GM12872 (cell line): ENCODE measurements around the gene MCF2L.

Experiments
- TF ChIP-seq, protein P1 (sequence below): IDR thresholded peaks from 3 replicates; pipeline ENCODE4 v1.5.1; 2011; ENCODE audit warnings: low read depth, mild to moderate bottlenecking, low read length, moderate library complexity; ENCODE audit not compliant: insufficient read depth

MCF2L gene

DNA sequence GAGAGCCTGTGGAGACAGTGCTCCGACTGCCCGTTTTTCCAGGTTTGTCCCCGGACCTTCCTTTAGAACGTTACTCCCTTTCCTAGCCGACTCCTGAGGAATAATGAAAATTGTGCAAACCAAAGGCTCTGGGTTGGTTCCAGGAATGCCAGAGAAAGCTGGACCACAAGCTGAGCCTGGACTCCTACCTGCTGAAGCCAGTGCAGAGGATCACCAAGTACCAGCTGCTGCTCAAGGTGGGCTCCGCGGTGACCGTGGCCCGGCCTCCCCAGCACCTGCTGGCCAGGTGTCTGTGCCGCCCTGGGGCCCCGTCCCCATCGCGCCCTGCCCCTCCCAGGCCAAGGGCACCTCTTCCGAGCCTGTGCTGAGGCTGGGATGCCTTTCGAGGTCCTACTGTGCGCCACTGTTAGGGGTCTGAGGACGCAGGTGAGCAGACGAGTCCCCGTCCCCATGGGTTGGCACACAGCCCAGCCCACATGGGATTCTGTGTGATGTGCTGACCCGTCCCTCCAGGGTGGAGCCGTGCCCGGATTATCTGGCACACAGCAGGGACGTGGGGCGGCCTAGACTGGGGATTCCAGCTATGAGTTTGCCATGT, 116.0 kb downstream of the MCF2L start:
- TF ChIP-seq, protein P1, sequence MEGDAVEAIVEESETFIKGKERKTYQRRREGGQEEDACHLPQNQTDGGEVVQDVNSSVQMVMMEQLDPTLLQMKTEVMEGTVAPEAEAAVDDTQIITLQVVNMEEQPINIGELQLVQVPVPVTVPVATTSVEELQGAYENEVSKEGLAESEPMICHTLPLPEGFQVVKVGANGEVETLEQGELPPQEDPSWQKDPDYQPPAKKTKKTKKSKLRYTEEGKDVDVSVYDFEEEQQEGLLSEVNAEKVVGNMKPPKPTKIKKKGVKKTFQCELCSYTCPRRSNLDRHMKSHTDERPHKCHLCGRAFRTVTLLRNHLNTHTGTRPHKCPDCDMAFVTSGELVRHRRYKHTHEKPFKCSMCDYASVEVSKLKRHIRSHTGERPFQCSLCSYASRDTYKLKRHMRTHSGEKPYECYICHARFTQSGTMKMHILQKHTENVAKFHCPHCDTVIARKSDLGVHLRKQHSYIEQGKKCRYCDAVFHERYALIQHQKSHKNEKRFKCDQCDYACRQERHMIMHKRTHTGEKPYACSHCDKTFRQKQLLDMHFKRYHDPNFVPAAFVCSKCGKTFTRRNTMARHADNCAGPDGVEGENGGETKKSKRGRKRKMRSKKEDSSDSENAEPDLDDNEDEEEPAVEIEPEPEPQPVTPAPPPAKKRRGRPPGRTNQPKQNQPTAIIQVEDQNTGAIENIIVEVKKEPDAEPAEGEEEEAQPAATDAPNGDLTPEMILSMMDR = no peak

DNA sequence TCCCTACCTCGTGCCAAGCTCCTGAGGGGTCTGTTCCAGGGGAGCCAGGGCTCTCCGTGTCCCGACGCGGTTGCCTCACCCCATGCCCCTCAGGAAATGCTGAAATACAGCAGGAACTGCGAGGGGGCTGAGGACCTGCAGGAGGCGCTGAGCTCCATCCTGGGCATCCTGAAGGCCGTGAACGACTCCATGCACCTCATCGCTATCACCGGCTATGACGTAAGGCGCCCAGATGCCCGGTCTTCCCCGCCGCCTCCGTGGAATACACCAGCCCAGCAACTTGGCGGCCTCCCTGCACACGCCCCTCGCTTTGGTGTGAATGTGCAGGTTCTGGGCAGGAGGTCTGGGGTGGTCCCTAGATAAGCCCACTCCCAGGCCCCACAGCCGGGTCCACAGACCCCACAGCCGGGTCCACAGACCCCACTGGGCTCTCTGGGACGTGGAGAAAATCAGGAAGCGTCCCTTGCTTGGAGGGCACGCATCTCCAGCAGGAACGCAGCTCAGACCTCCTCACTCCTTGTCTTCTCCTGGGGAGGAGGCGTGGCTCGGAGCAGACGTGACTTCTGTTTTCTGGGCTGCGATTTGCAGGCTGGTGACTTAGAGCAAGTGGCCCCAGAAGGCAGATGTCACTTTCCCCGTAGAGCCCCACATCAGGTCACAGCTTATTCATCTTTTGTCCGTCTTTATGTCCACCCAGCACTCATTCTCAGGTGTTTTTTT, 117.2 kb downstream of the MCF2L start:
- TF ChIP-seq, protein P1 = no peak

GRCh38 chr13:113086991-113087922, 118.2 kb downstream of the MCF2L start:
- TF ChIP-seq, protein P1 = no peak

DNA sequence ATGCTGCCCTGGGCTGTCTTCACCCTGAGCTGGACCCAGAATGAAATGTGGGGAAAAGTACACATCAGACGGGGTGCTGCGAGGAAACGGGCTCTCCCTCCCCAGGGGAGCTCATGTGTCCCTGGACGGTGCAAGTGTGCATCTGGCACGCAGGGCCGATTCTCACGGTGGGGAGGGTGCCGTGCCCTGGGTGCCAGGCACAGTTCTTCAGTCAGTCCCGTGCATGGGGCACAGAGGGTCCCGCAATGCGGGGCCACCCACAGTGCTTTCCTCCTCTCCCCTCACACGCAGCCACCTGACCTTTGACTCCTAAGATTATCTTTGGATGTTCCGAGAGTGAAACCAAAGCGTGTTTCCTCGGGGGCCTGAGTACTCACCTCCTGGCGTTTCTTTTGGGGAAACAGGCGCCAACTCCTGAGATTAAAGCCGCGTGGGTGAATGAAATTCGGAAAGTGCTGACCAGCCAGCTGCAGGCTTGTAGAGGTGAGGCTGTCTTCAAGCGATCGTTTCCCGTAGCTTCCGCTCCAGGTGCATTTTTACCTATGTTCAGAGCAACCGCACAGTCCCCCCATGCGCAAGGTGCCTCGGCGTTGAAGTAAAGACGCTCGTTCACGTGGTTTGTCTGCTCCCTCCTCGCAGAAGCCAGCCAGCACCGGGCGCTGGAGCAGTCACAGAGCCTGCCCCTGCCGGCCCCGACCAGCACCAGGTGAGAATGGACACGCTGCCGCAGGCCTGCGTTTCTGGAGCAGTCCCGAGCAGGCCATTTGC, 119.1 kb downstream of the MCF2L start:
- TF ChIP-seq, protein P1 = no peak

- TF ChIP-seq, protein P1 = no peak
Observed at GRCh38 chr13:113088691-113089020, 119.6 kb downstream of the MCF2L start.

DNA sequence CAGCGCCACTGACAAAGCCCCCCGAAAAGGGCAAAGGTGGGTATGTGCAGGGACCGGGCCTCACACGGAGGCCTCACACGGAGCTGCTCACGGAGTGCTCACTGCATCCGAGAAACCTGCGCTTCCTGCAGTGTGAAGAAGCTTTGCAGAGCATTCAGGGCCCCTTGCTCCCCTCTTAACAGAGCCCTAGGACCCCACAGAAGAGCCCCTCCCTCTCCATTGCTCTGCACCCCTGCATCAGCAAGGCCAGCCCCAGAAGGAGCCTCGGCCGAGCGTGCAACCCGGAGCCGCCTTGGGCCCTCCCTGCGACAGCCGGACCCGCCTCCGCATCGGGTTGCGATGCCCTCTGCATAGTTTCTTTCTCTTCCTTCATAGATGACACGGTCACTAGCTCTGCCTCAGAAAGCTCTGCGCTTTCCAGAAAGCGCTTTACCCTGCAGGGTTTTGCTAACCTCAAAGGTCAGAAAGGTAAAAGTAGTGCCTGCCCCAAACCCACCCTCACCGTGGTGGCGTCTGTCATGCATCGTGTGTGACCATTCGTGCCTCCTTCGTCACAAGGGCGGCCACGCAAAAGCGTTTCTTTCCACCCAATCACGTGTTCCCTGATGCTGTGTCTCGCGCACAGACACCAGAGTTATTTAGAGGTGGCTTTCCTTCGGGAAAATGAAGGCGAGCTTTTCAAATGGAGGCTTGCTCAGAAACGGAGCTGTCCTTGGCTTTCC, 120.8 kb downstream of the MCF2L start:
- TF ChIP-seq, protein P1 = no peak
